Medulla oblongata (tissue), 1 donor: ENCODE results near the gene MED13.
"Not testable (repeated sequence)": the region's sequence is repeated elsewhere in the genome, so short reads cannot be mapped to it uniquely, and the experiment has no call there.

Experiments
- DNase-seq: peaks from one replicate; pipeline ENCODE4 v3.0.0-alpha.2; 2015; ENCODE audit errors: extremely low spot score

Gene MED13

DNA sequence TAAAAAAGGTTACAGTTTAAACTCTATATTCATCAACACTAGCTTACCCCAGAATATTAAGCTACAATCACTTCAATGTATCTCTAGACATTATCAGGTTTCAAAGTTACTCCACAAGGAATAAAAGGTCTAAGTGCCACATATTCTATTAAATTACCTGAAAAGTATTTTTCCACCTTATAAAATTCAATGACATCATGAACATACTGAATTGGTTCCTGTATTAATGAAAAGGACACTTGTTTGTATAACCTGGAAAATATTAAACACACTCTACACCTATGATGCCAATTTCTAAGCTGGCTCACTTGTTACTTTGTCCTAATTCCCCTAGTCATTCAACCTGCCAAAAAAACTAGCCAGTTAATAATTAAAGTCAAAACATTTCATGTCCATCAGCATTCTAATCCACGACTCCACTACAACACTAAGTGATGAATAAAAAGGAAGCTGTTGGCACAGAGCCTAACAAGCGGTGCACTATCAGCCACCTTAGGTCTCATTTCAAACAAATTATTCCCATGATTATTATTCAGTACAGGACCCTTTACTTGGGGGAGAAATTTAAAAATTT is 12.2 kb downstream of the MED13 start:
- DNase-seq: no peak

DNA sequence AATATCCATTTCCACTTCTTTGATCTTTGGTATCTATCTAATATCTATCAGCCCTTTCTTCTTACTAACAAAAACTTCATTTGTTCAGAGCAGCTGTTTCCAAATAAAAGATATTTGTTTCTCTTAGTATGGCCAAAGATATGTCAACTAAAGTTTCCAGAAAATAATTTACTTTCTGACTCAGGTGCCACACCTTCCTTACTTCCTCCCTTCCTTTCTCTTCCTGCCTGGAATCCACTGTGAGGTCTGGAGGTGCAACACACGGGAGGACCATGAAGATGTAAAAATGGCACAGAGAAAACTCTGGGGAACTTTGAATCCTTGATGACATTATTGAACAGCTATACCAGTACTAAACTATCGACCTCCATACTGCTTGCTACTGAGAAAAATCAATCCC is 14.0 kb downstream of the MED13 start:
- no peak for DNase-seq

GRCh38 chr17:62049299-62049698 is 15.8 kb downstream of the MED13 start:
- no peak for DNase-seq

- DNase-seq: no peak
These were observed 16.8 kb downstream of the MED13 start for GRCh38 chr17:62048262-62048661.

GRCh38 chr17:62045517-62045916 is 19.6 kb downstream of the MED13 start:
- DNase-seq: no peak

GRCh38 chr17:62045109-62045508 is 20.0 kb downstream of the MED13 start:
- no peak for DNase-seq

- no peak for DNase-seq
These were observed 21.5 kb downstream of the MED13 start for GRCh38 chr17:62043602-62044001.

GRCh38 chr17:62043140-62043539 is 21.9 kb downstream of the MED13 start:
- DNase-seq: no peak

- DNase-seq: no peak
These were observed 26.8 kb downstream of the MED13 start for GRCh38 chr17:62038248-62038647.

DNA sequence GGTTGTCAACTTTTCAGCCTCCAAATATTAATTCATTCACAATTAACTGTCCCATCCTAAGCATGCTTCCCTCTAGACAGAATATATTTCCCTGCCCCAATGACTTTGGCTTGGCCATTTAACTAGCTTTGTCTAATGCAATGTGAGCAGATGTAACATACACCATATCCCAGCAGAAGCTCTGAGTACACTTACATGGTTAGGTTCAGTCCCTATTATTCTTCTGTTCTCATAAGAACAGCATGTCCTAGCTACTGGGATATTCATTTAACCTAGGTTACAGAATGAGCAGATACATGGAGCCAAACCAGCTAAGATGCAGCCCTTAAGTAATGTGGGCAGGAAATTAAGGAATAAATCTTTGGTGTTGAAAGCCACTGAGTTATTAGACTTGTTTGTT is 31.8 kb downstream of the MED13 start:
- DNase-seq: no peak

GRCh38 chr17:62032480-62032879 is 32.6 kb downstream of the MED13 start:
- DNase-seq: no peak

GRCh38 chr17:62030264-62030663 is 34.8 kb downstream of the MED13 start:
- no peak for DNase-seq

DNA sequence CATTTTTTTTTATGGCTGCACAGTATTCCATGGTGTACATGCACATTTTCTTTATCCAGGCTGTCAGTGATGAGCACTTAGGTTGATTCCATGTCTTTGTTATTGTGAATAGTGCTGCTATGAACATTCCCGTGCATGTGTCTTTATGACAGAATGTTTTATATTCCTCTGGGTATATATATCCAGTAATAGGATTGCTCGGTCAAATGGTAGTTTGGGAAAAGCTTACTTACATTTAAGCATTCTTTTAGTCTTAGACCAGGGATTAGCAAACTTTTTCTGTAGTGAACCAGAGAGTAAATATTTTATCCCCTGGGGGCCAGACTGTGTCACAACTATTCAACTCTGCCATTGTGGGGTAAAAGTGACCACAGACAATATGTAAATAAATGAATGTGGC is 40.2 kb downstream of the MED13 start:
- DNase-seq: no peak

GRCh38 chr17:62017912-62018311 is 47.2 kb downstream of the MED13 start:
- no peak for DNase-seq

DNA sequence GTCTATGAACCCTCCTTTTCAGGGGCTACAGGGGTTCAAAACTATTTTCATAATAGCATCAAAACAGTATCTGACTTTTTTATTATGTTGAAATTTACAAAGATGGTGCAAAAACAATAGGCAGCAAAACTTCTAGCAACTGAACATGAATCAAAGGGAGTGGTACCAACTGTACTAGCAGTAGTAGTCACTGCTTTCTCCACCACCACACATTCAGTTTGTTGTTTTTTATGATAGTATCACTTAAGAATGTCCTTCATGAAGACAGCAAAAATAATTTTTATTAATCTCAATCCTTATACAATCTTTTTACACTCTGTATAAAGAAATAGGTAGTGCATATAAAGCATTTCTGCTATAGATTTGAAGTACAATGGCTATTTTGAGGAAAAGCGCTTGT is 47.6 kb downstream of the MED13 start:
- DNase-seq: no peak

DNA sequence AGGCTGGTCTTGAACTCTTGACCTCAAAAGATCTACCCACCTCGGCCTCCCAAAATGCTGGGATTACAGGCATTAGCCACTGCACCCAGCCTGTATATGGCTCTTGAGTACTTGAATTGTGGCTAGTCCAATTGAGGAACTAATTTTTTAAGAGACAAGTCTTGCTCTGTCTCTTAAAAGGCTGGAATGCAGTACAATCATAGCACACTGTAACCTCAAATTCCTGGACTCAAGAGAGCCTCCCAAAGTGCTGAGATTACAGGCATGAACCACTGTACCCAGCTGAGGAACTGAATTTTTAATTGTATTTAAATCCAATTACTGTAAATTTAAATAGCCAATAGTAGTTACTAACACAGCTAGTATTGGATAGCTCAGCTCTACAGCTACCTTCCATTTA is 50.6 kb downstream of the MED13 start:
- DNase-seq: no peak

- DNase-seq: no peak
These were observed 55.9 kb downstream of the MED13 start for GRCh38 chr17:62009220-62009619.

GRCh38 chr17:62008294-62008693 is 56.8 kb downstream of the MED13 start:
- DNase-seq: no peak

DNA sequence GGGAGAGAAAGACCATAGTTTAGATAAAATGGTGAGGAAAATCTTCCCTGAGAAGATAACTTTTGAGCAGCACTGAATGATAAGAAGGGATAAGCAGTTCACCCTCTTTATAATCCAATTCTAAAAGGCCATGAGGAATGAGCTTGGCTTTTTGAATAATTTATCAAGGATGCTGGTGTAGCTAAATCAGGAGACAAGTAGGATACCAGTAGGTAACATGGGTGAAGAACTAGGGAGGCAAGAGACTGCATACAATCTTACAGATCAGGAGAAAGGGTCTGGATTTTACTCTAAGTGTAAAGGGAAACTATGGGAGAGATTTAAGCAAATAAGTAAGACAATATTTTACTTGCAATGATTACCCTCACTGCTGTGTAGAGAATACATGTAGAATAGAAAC is 60.7 kb downstream of the MED13 start:
- DNase-seq: no peak

GRCh38 chr17:62003141-62003540 is 61.9 kb downstream of the MED13 start:
- not testable (repeated sequence) for DNase-seq

DNA sequence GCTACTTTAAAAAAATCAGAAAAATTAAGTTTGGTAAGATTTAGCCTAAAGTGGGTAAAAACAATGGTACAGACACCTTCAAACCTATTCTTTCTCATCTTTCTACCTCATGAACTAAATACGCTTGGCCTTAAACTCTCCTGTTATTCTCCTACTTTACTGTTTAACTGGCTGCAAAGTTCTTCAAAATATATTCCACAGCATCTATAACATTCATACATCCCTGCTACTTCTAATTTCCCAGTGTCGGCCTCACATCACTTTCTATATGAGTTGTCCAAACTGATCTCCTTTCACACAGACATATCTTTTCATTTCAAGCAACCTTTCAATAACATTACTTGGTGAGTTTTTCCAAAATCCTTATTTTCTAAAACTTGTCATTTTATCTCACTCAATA is 64.0 kb downstream of the MED13 start:
- DNase-seq: no peak

- no peak for DNase-seq
These were observed 64.9 kb downstream of the MED13 start for GRCh38 chr17:62000186-62000585.

GRCh38 chr17:61998534-61998933 is 66.5 kb downstream of the MED13 start:
- DNase-seq: not testable (repeated sequence)

GRCh38 chr17:61997664-61998063 is 67.4 kb downstream of the MED13 start:
- DNase-seq: no peak
